DMS53 treated with DMSO at 0.1 percent for 48 hours (cell line): Measurements from ENCODE around the gene MEGF8.

Experiments used
- DNase-seq: peaks from one replicate; lab custom pipeline; 2025; ENCODE audit not compliant: unreplicated experiment; lab: John Stamatoyannopoulos, UW

MEGF8 gene

GRCh38 chr19:42352301-42353259 lies 27.1 kb downstream of the MEGF8 start:
- no peak for DNase-seq

- no peak for DNase-seq
These were observed 28.0 kb downstream of the MEGF8 start for GRCh38 chr19:42353341-42354015.

- DNase-seq: no peak
These were observed 30.5 kb downstream of the MEGF8 start for GRCh38 chr19:42355896-42356295.

GRCh38 chr19:42356686-42357085 lies 31.3 kb downstream of the MEGF8 start:
- DNase-seq: no peak

- DNase-seq: no peak
These were observed 31.9 kb downstream of the MEGF8 start for GRCh38 chr19:42357290-42357689.

GRCh38 chr19:42360787-42361544 lies 35.5 kb downstream of the MEGF8 start:
- no peak for DNase-seq

GRCh38 chr19:42361545-42361910 lies 36.1 kb downstream of the MEGF8 start:
- no peak for DNase-seq

- no peak for DNase-seq
These were observed 36.9 kb downstream of the MEGF8 start for GRCh38 chr19:42362342-42362741.

- DNase-seq: no peak
These were observed 37.5 kb downstream of the MEGF8 start for GRCh38 chr19:42362891-42363440.

- peak; percentile 5 for DNase-seq
These were observed 38.3 kb downstream of the MEGF8 start for GRCh38 chr19:42363614-42364346.

- DNase-seq: no peak
These were observed 41.2 kb downstream of the MEGF8 start for GRCh38 chr19:42366673-42367072.

GRCh38 chr19:42367929-42368328 lies 42.5 kb downstream of the MEGF8 start:
- DNase-seq: no peak

- DNase-seq: no peak
These were observed 42.9 kb downstream of the MEGF8 start for GRCh38 chr19:42368360-42368759.

- DNase-seq: no peak
These were observed 43.3 kb downstream of the MEGF8 start for GRCh38 chr19:42368765-42369164.

GRCh38 chr19:42369433-42370067 lies 44.1 kb downstream of the MEGF8 start:
- DNase-seq: no peak

- DNase-seq: no peak
These were observed 44.7 kb downstream of the MEGF8 start for GRCh38 chr19:42370068-42370520.

GRCh38 chr19:42370626-42371175 lies 45.3 kb downstream of the MEGF8 start:
- DNase-seq: no peak

- DNase-seq: no peak
These were observed 49.5 kb downstream of the MEGF8 start for GRCh38 chr19:42374826-42375376.

- DNase-seq: no peak
These were observed 50.2 kb downstream of the MEGF8 start for GRCh38 chr19:42375415-42376176.
